SKM-1 (cell line): ENCODE measurements around the gene UHRF1.

ENCODE experiments used
- DNase-seq: peaks from one replicate; lab custom pipeline; 2025; ENCODE audit not compliant: unreplicated experiment; lab: John Stamatoyannopoulos, UW

The UHRF1 gene

DNA sequence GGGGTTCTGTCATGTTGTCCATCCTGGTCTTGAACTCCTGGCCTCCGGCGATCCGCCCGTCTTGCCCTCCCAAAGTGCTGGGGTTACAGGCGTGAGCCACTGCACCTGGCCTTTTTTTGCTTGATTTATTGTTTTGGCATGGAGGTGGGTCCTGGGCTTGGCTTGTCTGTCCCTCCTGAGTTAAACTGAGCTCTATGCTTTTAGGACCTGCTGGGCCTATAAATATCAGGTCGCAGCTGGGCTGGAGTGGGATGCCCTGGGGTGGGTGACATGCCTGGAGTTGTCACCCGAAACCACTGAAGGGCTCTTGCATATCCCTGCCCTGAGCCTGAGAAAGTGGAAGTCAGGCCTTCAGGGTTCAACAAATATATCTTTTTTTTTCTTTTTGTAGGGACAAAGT lies 12.2 kb upstream of the UHRF1 start:
- no peak for DNase-seq

DNA sequence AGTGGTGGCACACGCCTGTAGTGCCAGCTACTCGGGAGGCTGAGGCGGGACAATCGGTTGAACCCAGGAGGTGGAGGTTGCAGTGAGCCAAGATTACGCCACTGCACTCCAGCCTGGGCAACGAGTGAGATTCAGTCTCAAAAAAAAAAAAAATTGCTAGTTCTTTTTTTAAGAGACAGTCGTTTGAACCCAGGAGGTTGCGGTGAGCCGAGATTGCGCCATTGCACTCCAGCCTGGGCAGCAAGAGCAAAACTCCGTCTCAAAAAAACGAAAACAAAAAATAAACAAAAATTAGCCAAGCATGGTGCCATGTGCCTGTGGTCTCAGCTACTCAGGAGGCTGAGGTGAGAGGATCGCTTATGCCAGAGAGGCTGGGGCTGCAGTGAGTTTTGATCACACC lies 8.4 kb upstream of the UHRF1 start:
- peak; percentile 65 for DNase-seq

DNA sequence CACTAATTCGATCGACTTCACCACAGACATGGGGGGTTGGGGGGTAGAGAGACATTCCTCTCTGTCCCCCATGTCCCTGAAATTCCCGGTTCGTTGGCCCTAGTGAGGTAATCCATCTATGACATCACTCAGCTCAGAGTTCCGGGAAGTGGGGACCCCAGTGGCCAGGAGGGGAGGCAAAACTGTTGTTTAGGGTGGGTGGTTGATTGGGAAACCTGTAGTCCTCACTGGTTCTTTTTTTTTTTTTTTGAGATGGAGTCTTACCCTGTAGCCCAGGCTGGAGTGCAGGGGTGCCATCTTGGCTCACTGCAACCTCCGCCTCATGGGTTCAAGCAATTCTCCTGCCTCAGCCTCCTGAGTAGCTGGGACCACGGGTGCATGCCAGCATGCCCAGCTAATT lies 6.5 kb upstream of the UHRF1 start, which contains the start of gene ARRDC5:
ARRDC5 (minus strand) TSS at position 101 of the 400 bp plus-strand sequence; CDS start at position 30, 71 bp downstream.
- DNase-seq = no peak

DNA sequence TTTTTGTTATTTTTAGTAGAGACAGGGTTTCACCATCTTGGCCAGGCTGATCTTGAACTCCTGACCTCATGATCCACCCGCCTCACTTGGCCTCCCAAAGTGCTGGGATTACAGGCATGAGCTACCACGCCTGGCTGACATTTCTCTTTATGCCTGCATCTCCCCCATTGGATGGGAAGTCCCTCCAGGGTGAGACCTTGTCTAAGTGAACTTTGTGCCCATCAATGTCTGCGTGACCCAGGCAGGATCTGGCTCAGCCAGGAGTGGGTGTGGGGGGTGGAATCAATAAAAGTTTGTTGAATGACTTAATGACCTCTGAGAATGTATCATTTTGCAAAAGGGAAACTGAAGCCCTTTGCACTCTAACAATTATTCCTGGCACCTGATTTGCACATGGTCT lies 4.8 kb upstream of the UHRF1 start:
- DNase-seq = no peak

DNA sequence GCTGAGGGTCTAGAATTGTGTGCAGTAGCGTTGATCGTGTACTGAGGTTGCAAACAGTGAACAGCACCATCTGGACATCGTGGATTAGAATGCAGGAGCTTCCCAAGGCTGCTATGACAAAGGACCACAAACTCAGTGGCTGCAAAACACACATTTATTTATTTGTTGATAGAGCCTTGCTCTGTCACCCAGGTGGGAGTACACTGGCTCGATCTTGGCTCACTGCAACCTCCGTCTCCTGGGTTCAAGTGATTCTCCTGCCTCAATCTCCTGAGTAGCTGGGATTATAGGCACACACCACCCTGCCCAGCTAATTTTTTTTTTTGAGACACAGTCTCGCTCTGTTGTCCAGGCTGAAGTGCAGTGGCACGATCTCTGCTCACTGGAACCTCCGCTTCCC lies 2.3 kb upstream of the UHRF1 start:
- no peak for DNase-seq

DNA sequence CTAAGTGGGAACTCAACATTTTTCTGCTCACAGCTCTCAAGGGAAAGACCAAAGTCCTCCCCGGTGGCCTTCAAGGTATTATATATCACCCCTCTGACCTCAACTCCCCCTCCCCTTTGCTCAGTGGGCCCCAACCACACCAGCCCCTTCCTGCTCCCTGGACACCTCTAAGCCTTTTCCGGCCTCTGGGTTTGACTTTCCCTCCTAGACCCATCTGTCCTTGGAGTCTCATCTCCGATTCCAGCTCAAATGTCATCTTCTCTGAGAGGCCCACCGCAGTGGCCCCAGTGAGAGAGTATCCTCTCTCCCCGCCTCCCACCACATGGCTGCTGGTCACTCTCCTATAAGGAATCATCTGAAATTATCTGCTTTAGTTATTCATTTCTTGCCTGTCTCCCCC lies 941 bp upstream of the UHRF1 start:
- DNase-seq = no peak

DNA sequence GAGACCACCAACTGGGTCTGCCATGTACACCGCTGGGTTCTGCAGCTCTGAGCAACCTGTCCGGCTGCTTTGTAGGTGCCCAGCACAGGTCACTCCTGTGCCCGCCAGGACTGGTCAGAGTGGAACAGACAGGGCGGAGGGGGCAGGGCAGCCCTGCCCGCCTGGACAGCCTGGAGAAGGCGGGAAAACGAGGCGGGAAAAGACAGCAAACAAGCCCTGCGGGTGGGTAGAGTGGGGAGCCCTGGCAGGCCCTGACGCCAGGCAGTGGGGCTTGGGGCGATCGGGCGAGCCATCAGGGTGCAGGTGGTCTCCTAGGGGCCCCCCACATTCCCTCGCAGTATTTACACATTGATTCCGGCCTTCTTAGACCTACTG lies 533 bp upstream of the UHRF1 start:
- no peak for DNase-seq

DNA sequence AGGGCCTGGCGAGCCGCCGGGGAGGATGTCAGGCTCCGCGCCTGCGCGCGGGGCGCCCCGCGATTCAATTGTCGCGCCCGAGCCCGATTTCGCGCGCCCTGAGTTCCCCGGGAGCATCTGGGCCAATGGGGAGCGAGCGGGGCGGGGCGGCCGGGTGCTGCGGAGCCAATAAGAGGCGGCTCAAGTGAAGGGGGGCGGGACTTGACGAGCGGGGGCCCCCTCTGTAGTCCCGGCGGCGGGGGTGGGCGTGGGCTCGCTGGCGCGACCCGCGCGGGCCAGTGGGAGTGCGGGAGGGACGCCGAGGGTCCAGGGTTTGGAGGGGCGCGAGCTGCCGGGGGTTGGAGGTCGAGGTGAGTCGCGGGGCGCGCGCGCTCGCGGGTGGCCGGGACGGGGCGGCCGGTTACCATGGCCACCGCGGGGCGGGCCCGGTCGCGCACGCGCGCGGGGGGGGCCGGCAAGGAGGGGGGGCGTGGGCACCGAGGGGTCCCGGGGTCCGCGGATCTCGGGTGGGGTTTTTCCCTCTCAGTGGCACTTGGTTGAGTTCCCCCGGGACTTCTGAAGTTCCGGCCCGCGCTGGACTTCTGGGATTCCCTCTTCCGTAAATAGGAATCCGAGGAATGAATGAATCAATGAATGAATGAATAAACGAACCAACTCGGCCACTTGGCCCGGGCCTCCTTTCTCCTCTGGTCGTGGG lies 744 bp downstream of the UHRF1 start:
- DNase-seq = peak; percentile 85

DNA sequence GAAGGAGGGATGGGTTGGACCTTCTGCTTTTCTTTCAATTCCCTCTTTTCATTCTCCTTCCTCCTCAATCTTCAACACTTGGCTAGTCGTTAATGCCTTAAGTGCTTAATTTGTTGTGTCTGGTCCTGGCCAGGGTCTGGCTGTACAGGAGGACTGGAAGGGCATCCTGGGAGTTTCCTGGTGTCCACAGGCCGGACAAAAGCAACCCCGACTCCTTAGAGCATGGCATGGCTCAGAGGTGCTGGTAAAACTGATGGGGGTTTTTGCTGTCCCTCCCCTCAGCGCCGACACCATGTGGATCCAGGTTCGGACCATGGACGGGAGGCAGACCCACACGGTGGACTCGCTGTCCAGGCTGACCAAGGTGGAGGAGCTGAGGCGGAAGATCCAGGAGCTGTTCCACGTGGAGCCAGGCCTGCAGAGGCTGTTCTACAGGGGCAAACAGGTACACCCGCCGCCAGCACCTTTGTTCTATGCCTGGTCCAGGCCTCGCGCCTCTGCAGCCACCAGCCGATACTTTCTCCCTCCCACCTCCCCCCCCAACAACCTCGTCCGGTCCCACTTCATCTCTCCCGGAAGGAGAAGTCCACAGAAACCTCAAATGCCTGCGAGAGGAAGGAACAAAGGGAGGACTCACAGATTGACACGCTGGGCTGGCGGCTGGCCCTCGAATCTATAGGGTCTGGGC lies 1.4 kb downstream of the UHRF1 start:
- DNase-seq = peak; percentile 47

DNA sequence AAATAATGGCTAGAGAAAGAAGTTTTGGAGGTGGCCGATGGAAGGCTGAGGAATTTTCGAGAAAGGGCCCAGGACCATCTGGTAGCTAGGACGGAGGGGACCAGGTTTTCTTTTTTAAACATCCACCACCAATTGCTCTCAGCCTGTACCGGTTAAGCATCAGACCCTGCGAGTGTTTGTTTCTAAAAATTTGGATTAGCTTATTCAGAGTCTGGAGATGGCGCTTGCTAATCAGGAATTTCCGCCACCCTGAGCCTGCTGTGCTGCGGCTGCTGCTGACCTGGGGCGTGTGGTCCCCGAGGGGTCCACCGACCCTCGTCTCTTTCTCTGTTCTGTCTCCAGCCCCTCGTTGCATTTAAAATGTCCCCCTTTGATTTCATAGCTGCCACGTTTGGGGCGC lies 2.0 kb downstream of the UHRF1 start:
- DNase-seq = no peak

DNA sequence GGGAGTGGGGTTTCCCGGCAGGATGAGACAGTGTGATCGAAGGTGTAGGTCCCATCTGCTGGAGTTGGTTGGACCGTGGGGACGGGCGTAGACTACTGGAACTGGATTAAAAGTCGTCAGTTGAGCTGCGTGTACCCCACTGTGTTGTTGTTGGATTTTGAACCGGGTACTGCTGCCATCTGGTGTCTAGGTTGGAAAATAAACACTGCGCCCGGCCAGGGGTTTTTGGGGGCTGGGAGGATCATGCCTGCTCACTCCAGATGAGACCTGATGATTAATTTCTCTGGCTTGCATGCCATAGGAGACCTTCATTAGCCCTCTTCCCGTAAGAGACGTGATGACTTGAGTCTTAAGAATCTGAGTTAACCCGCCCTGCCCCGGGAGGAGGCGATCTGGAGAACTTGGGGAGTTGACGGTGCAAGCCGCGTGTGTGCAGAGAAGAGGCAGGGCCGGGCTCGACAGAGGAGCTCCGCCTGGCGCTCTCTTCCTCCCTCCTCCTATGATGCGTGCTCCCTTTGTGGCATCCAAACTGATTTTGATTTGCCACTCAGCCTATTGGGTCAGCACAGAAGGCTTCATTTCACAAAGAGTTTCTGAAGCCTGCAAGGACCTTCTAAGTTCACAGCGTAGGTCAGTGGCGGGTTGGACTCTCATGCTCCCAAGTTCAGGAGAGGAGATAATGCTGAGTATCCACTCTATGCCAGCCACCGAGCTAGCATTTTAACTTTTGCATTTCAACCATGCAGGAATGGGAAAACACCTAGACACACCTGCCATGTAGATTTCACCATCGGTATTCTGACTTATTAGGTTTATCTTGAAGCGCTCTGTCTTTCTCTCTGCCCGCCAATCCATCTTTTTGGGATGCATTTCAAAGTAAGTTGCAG lies 2.7 kb downstream of the UHRF1 start:
- no peak for DNase-seq

DNA sequence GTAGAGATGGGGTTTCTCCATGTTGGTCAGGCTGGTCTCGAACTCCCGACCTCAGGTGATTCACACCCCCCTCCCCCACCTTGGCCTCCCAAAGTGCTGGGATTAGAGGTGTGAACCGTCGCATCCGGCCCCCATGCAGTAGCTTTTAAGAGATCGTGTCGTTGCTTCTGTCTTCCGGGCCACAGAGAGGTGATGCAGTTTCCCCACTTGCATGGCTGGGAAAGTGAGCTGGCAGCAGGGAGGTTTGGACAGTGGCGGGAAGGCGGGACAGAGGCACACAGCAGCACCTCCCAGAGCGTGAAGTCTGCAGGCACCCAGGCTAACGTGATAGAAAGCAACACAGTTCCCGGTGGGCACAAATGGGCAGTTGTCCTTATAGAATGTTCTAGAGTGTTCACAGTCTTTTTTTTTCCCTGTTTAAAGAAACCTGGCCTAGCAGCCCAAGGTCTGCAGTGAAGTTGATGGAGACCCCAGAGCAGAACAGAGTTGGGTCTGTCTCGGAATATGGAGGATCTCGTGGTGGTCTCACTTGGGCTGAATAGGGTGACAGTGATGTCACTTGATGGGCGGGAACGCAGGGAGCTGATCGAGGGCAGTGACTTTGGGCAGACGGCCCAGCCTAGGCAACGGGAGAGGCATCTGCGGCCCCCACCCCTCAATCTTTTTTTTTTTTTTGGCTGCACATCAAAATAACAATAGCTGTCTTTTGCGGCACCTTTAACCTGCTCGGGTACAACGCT lies 4.9 kb downstream of the UHRF1 start:
- DNase-seq = no peak

DNA sequence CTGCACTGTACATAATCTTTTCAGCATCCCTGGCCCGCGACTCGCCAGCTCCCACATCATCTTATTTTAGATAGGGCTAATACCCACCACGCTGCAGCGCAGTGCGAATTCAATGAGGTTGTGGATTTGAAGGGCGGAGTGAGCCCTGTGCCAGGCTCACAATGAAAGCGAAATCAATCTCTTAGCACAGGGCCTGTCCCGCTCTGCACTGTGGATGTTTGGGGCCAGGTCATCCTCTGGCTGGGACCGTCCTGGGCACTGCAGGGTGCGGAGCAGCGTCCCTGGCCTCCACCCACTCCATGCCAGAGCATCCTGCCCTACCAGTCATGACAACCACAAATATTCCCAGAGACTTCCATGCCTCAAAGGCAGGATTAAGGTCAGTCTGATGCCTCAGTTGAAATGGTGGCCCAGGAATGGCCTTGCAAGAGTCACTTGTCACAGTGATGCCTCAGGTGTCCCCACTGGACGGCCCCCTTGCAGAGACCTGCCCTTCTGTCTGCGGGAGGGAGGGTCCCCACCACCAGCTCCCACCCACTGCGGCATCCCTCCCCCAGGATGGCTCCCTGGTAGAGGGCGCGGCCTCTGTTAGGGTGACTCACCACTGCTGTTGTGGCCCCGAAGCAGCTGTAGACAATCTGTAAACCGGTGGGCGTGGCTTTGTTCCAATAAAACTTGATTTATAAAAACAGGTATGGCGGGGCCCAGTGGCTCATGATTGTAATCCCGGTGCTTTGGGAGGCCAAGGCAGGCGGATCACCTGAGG lies 5.6 kb downstream of the UHRF1 start:
- DNase-seq = no peak

DNA sequence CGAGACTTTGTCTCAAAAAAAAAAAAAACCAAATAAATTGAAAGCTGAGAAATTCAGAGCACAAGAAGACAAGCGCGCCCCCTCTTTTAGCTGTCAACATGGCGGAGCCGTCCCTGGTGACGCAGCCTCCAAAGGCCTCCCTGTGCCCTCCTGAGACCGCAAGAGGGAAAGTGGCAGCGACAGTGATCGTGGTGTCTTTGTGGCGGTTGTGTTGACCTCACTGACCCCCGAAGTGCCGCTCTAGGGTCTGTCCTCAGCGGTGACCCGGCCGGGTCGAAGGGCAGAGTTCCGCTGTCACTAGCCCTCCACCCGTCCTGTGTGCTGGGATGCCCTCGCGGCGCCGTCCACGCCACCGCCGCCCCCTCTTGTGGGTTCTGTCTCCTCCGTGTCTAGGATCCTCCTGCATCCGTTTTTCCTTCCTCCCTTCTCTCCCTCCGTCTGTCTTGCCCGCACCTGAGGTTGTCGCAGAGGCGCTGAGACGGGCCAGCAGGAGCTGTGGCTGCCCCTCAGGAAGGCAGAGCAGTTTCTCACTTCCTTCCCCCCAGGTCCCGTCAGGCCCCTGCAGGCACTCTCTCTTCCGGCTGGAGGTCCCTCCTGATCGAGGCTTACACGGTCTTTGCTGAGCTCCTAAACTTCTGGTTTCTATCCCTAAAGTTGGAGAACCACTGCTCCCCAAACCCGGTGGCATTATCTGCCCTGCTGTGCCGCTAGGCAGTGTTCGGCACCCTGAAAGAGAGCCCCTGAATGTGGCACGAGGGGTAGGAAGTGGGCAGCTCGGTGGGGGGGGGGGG lies 7.2 kb downstream of the UHRF1 start:
- DNase-seq = no peak

DNA sequence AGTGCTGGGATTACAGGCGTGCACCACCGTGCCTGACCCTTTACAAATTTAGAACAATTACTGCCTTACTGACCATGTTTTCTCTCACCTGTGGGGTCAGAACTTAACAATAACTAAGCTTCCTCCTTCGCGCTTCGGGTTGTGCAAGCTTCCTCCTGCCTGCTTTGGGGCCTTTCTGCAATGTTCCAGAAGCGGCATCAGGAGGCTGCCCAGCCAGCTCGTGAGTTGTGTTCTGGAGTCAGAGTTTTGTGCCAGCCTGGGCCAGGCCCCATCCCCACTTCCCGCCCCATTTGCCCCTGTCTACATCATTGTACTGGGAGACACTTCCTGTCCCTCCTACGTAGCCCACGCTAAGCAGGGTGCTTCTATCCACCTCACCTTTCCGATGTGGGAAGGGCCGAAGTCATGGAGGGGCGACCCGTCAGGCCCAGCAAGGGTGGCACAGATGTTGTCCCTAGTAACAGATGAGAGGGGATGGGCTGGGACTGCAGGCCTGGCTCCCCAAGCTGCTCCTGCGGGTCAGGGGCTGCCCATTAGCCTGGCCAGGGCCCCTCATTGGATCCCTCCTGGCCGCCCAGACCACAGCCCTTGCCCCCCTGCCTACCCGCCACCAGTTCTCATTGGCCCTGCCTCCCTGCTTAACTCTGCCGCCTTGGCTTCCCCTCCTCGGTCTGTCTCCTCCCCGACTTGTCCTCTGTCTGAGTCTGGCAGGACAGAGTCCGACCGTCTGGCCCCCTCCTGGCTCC lies 13.4 kb downstream of the UHRF1 start:
- DNase-seq = peak; percentile 53

DNA sequence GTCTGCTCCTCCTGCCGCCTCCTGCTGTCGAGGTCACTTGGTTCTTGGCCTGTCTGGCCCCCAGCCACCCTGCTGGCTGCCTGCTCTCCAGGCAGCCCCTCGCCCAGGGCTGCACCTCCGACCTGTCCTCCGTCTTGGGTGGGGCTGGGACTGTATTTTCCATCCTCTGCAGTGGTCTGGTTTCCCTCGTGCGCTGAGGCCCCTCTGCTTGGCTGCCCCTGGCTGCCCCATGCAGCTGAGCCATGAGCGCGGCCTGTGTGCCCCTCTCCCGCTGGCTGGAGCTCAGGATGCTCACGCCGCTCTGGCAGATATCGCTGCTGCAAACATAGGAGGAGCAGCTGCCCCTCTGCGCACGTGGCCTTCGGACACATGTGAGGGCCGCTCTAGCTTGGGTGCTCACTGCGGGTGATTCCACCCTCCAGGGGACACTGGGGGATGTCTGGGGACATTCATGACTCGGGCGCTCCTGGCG lies 14.0 kb downstream of the UHRF1 start:
- DNase-seq = no peak

DNA sequence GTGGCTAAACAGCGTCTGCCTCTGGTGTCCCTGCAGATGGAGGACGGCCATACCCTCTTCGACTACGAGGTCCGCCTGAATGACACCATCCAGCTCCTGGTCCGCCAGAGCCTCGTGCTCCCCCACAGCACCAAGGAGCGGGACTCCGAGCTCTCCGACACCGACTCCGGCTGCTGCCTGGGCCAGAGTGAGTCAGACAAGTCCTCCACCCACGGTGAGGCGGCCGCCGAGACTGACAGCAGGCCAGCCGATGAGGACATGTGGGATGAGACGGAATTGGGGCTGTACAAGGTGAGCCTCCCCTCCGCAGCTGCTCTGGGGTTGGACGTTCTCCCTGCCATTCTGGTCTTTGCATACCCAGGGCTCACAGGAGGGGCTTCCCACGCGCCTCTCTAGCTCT lies 19.9 kb downstream of the UHRF1 start:
- no peak for DNase-seq

DNA sequence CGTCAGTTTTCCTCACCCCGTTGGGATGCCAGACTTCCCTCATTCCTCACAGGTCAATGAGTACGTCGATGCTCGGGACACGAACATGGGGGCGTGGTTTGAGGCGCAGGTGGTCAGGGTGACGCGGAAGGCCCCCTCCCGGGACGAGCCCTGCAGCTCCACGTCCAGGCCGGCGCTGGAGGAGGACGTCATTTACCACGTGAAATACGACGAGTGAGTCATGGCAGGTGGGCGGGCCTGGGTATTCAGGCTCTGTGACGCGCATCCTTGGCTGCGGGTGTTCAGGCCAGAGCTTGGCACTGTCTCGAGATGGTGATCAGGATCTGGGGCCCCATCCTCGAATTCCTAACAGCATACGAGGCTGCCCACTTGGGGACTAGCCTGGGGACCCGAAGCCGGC lies 21.4 kb downstream of the UHRF1 start:
- DNase-seq = no peak

DNA sequence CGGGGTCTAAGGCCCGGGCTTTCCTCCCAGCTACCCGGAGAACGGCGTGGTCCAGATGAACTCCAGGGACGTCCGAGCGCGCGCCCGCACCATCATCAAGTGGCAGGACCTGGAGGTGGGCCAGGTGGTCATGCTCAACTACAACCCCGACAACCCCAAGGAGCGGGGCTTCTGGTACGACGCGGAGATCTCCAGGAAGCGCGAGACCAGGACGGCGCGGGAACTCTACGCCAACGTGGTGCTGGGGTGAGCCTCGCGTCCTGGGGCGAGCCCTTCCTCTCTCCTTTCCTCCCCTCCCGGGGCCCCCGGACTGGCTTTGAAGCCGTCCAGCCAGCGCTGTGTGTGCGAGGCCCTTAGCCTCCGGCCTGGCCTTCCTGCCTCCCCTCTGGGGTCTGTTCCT lies 23.4 kb downstream of the UHRF1 start:
- DNase-seq = no peak
